ENCODE results near the gene DHFR2.

GRCh38 chr3:94083261-94083660 is 20.5 kb upstream of the DHFR2 start:
- TF ChIP-seq POLR2A (IDR thresholded peaks at IDR 0.05; ENCODE audit: low read length) (no peak), GATA1 (IDR thresholded peaks at IDR 0.05; ENCODE audit: low read depth, low read length) (no peak)

Data from erythroblast (primary cell).